ENCODE data around the gene ABHD14A. TPM values are rescaled to one million over a fixed set of nuclear protein-coding genes. Genes with fewer than 3 reads are reported as not detected.
A peak's percentile ranks its signal among the peaks of the same experiment; 100 is the strongest.

ABHD14A gene
- total RNA-seq, 1 donor from 2014 or later, result 17.9 TPM

- intact Hi-C loops (cut with DNase I), result no loop called here
Observed at GRCh38 chr3:51943451-51944391, 31.1 kb upstream of the ABHD14A start.

GRCh38 chr3:51944451-51945021 is 30.3 kb upstream of the ABHD14A start:
- TF ChIP-seq CTCF (IDR thresholded peaks at IDR 0.05), result no peak
- H3K27ac ChIP-seq, result no peak overlapping the region
- peaks cover 29% of the 10 kb centered on the region for H3K4me1 ChIP-seq
- intact Hi-C loops (cut with DNase I), result no loop called here
- peak; percentile 59 for DNase-seq
- no peaks in the 10 kb centered on the region for H3K36me3 ChIP-seq
- ATAC-seq, result no peak
- no peaks in the 10 kb centered on the region for H3K27me3 ChIP-seq
- H3K4me3 ChIP-seq, result no peak overlapping the region
- no peaks in the 10 kb centered on the region for H3K9me3 ChIP-seq

More at GRCh38 chr3:51943451-51944391, 31.1 kb upstream of the ABHD14A start:
- DNase-seq (peak; percentile 63), ATAC-seq (no peak)
- H3K9me3 ChIP-seq, result no peaks in the 10 kb centered on the region
- TF ChIP-seq CTCF (IDR thresholded peaks at IDR 0.05), result no peak
- peaks cover 29% of the 10 kb centered on the region for H3K4me1 ChIP-seq
- H3K36me3 ChIP-seq, result peaks cover 4% of the 10 kb centered on the region
- peak overlapping the region; percentile 97 for H3K27ac ChIP-seq
- H3K27me3 ChIP-seq, result no peaks in the 10 kb centered on the region
- H3K4me3 ChIP-seq, result no peak overlapping the region

- Histone ChIP-seq H3K4me3 (no peak overlapping the region), H3K4me1 (peaks cover 25% of the 10 kb centered on the region), H3K27ac (no peak overlapping the region), H3K9me3 (no peaks in the 10 kb centered on the region), H3K27me3 (no peaks in the 10 kb centered on the region), H3K36me3 (no peaks in the 10 kb centered on the region)
- DNase-seq (peak; percentile 65), ATAC-seq (no peak)
- TF ChIP-seq CTCF (IDR thresholded peaks at IDR 0.05), result no peak
- intact Hi-C loops (cut with DNase I), result no loop called here
Observed at GRCh38 chr3:51945031-51945840, 29.6 kb upstream of the ABHD14A start.

- intact Hi-C loops (cut with DNase I), result no loop called here
- H3K36me3 ChIP-seq, result no peaks in the 10 kb centered on the region
- DNase-seq, result peak; percentile 50
Observed at GRCh38 chr3:51945926-51946705, 28.7 kb upstream of the ABHD14A start.

More at GRCh38 chr3:51945926-51946705, 28.7 kb upstream of the ABHD14A start:
- H3K4me3 ChIP-seq, result no peak overlapping the region
- peaks cover 16% of the 10 kb centered on the region for H3K4me1 ChIP-seq
- ATAC-seq, result no peak
- no peaks in the 10 kb centered on the region for H3K9me3 ChIP-seq
- no peak for TF ChIP-seq CTCF (IDR thresholded peaks at IDR 0.05)
- H3K27me3 ChIP-seq, result no peaks in the 10 kb centered on the region
- no peak overlapping the region for H3K27ac ChIP-seq
